Neural progenitor cell (in vitro differentiated cells): ENCODE measurements around the gene SPOP. TPM values are rescaled to one million over a fixed set of nuclear protein-coding genes. Genes with fewer than 3 reads are reported as not detected.
"Not testable (repeated sequence)": the region's sequence is repeated elsewhere in the genome, so short reads cannot be mapped to it uniquely, and the experiment has no call there.

ENCODE experiments used
- DNase-seq: peaks from one replicate; pipeline ENCODE4 v3.0.0-alpha.2; 2016; ENCODE audit warnings: low spot score
- H2AFZ ChIP-seq: fragments of 200-600 bp; sonication (generic); replicated peaks from 2 replicates; pipeline ENCODE4 v1.6.1; 2016; ENCODE audit warnings: antibody characterized with exemption
- H3F3A ChIP-seq: fragments of 200-600 bp; sonication (generic); 2 replicates; pipeline ENCODE4 v1.6.1; 2016; ENCODE audit warnings: antibody characterized with exemption, low read depth
- H3K27ac ChIP-seq: fragments of 200-600 bp; sonication (generic); 2 replicates; pipeline ENCODE4 v1.5.1; 2016; ENCODE audit warnings: mild to moderate bottlenecking
- H3K27me3 ChIP-seq: fragments of 200-600 bp; sonication (generic); 2 replicates; pipeline ENCODE4 v1.6.1; 2016; ENCODE audit warnings: mild to moderate bottlenecking, moderate library complexity
- H3K36me3 ChIP-seq: fragments of 200-600 bp; sonication (generic); 2 replicates; pipeline ENCODE4 v1.5.1; 2016
- H3K4me1 ChIP-seq: fragments of 200-600 bp; sonication (generic); 2 replicates; pipeline ENCODE4 v1.6.1; 2016; ENCODE audit warnings: mixed run types
- H3K4me2 ChIP-seq: fragments of 200-600 bp; sonication (generic); 2 replicates; pipeline ENCODE4 v1.6.1; 2016
- H3K4me3 ChIP-seq: fragments of 200-600 bp; sonication (generic); 2 replicates; pipeline ENCODE4 v1.5.1; 2016
- H3K79me2 ChIP-seq: fragments of 200-600 bp; sonication (generic); 2 replicates; pipeline ENCODE4 v1.6.1; 2016; ENCODE audit warnings: low read depth
- H3K9ac ChIP-seq: fragments of 200-600 bp; sonication (generic); 2 replicates; pipeline ENCODE4 v1.6.1; 2016
- H3K9me3 ChIP-seq: fragments of 200-600 bp; sonication (generic); 2 replicates; pipeline ENCODE4 v1.5.1; 2016; ENCODE audit warnings: low read depth
- H4K20me1 ChIP-seq: fragments of 200-600 bp; sonication (generic); 2 replicates; pipeline ENCODE4 v1.6.1; 2016; ENCODE audit warnings: low read depth
- H3K27ac Mint-ChIP-seq: 3 replicates; pipeline ENCODE4 v1.8.0; 2021; ENCODE audit warnings: mixed read lengths
- H3K27me3 Mint-ChIP-seq: 2 replicates; pipeline ENCODE4 v1.8.0; 2022; ENCODE audit warnings: low read depth, mild to moderate bottlenecking, inconsistent platforms, moderate library complexity, mixed read lengths; ENCODE audit not compliant: insufficient read depth
- H3K36me3 Mint-ChIP-seq: 3 replicates; pipeline ENCODE4 v1.8.0; 2021; ENCODE audit warnings: mixed read lengths
- H3K4me1 Mint-ChIP-seq: 3 replicates; pipeline ENCODE4 v1.8.0; 2021; ENCODE audit warnings: mixed read lengths
- H3K4me3 Mint-ChIP-seq: 3 replicates; pipeline ENCODE4 v1.8.0; 2021; ENCODE audit warnings: mild to moderate bottlenecking, moderate library complexity, mixed read lengths
- H3K9me3 Mint-ChIP-seq: 3 replicates; pipeline ENCODE4 v1.8.0; 2020; ENCODE audit warnings: mixed read lengths
- CTCF ChIP-seq: fragments of 200-600 bp; sonication (generic); IDR thresholded peaks from 2 replicates; pipeline ENCODE4 v1.5.1; 2017; ENCODE audit warnings: antibody characterized with exemption, mild to moderate bottlenecking
- EZH2 ChIP-seq: fragments of 200-600 bp; sonication (generic); IDR thresholded peaks from 2 replicates; pipeline ENCODE4 v1.6.1; 2017; ENCODE audit warnings: antibody characterized with exemption, mild to moderate bottlenecking, moderate library complexity
- EZH2phosphoT487 ChIP-seq: fragments of 200-600 bp; sonication (generic); IDR thresholded peaks from 2 replicates; pipeline ENCODE4 v1.6.1; 2017; ENCODE audit warnings: antibody characterized with exemption
- total RNA-seq: library from RNA; depleted of rRNA; stranded (reverse); fragments of >200 nt; gene quantifications from 2 replicates; pipeline ENCODE4 v1.2.3, GENCODE V29; 2015; ENCODE audit warnings: low replicate concordance

Gene SPOP
- total RNA-seq, 1 donor from 2014 or later, result 40.3 TPM

DNA sequence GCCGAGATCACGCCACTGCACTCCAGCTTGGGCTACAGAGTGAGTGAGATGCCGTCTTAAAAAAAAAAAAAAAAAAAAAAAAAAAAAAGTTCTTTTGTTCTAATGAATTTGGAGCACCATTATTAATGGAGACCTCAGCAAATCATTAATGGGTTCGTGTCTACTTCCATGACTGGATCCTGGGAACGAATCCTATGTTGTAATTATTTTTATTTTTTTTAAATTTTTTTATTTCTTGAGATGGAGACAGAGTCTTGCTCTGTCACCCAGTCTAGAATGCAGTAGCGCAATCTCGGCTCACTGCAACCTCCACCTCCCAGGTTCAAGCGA is 30.7 kb downstream of the SPOP start:
- no peak for DNase-seq
- H3K9me3 ChIP-seq, result no peaks in the 10 kb centered on the region
- no peaks in the 10 kb centered on the region for H3K4me1 ChIP-seq
- H3K9ac ChIP-seq, result no peak overlapping the region
- Mint-ChIP-seq H3K9me3 (peaks cover 2% of the 10 kb centered on the region), H3K36me3 (peaks cover 5% of the 10 kb centered on the region), H3K27ac (no peak overlapping the region), H3K4me1 (peaks cover 8% of the 10 kb centered on the region), H3K4me3 (no peak overlapping the region), H3K27me3 (peaks cover 4% of the 10 kb centered on the region)
- peaks cover 11% of the 10 kb centered on the region for H3F3A ChIP-seq
- no peak overlapping the region for H3K27ac ChIP-seq
- no peak overlapping the region for H3K4me2 ChIP-seq
- no peak overlapping the region for H2AFZ ChIP-seq
- H3K27me3 ChIP-seq, result no peaks in the 10 kb centered on the region
- H3K36me3 ChIP-seq, result no peaks in the 10 kb centered on the region
- H4K20me1 ChIP-seq, result peaks cover 13% of the 10 kb centered on the region
- peaks cover 89% of the 10 kb centered on the region for H3K79me2 ChIP-seq
- no peak for TF ChIP-seq EZH2phosphoT487
- no peak for TF ChIP-seq CTCF
- no peak for TF ChIP-seq EZH2
- no peak overlapping the region for H3K4me3 ChIP-seq

DNA sequence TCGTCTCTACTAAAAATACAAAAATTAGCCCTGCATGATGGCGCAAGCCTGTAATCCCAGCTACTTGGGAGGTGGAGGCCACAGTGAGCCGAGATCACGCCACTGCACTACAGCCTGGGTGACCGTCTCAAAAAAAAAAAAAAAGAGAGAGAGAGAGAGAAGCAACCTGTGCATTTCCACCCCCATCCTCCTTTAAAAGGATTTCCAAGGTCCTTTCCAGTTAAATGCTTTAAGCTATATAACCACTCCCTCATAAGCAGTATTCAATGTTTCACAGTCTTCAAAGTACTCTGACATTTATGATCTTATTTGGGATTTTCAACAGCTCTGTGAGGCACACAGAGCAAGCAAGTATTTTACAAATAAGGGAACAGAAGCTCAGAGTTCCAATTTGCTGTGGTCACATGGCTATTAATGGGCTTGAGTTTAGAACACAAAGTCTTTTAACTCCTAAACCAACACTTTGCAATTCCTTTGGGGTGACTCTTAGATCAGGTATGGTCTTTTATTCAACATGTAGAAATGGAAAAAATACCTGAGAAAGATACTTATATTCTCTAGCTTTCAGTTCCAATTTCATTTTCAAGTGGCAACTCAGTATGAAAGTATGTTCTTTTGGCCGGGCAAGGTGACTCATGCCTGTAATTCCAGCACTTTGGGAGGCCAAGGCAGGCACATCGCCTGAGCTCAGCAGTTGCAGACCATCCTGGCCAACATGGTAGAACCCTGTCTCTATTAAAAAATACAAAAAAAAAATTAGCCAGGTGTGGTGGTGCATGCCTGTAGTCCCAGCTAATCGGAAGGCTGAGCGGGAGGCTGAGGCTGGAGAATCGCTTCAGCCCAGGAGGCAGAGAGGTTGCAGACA is 31.3 kb downstream of the SPOP start:
- H3K9me3 ChIP-seq, result no peaks in the 10 kb centered on the region
- Mint-ChIP-seq H3K27me3 (peaks cover 4% of the 10 kb centered on the region), H3K4me3 (no peak overlapping the region), H3K27ac (no peak overlapping the region), H3K4me1 (peaks cover 5% of the 10 kb centered on the region), H3K9me3 (peaks cover 2% of the 10 kb centered on the region), H3K36me3 (peaks cover 3% of the 10 kb centered on the region)
- H3K9ac ChIP-seq, result no peak overlapping the region
- no peak for DNase-seq
- no peak overlapping the region for H2AFZ ChIP-seq
- no peak for TF ChIP-seq EZH2
- TF ChIP-seq EZH2phosphoT487, result no peak
- no peak for TF ChIP-seq CTCF
- no peaks in the 10 kb centered on the region for H3K4me1 ChIP-seq
- peaks cover 13% of the 10 kb centered on the region for H4K20me1 ChIP-seq
- H3K79me2 ChIP-seq, result peaks cover 89% of the 10 kb centered on the region
- H3K4me2 ChIP-seq, result no peak overlapping the region
- no peaks in the 10 kb centered on the region for H3K27me3 ChIP-seq
- H3F3A ChIP-seq, result peaks cover 11% of the 10 kb centered on the region
- no peak overlapping the region for H3K4me3 ChIP-seq
- no peak overlapping the region for H3K27ac ChIP-seq
- H3K36me3 ChIP-seq, result no peaks in the 10 kb centered on the region

DNA sequence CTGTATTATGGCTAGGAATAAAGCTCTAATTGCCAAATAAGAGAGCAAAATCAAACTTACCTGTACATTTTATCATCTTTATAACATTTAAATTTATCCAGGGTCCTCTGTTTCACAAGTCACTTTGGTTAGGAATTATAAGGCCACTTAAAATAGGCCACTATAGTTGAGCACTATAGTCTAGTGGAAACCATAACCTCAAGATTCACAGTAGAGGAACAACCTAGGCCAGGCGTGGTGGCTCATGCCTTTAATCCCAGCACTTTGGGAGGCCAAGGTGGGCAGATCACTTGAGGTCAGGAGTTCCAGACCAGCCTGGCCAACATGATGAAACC is 31.9 kb downstream of the SPOP start:
- not testable (repeated sequence) for H3K9me3 ChIP-seq, H3K4me3 ChIP-seq, H3K36me3 Mint-ChIP-seq, H3K4me1 Mint-ChIP-seq, H3K4me3 Mint-ChIP-seq, H2AFZ ChIP-seq, H3K27ac ChIP-seq, H3K9ac ChIP-seq, H3K4me2 ChIP-seq, H3K27me3 Mint-ChIP-seq, H3K4me1 ChIP-seq, H3K36me3 ChIP-seq, H3K27ac Mint-ChIP-seq, DNase-seq, H3K9me3 Mint-ChIP-seq, H3K27me3 ChIP-seq
- Histone ChIP-seq H3F3A (peaks cover 11% of the 10 kb centered on the region), H4K20me1 (peaks cover 13% of the 10 kb centered on the region), H3K79me2 (peaks cover 87% of the 10 kb centered on the region)

- Mint-ChIP-seq H3K36me3 (peaks cover 3% of the 10 kb centered on the region), H3K27ac (no peak overlapping the region), H3K9me3 (no peaks in the 10 kb centered on the region), H3K4me1 (peaks cover 5% of the 10 kb centered on the region), H3K4me3 (no peak overlapping the region), H3K27me3 (peaks cover 4% of the 10 kb centered on the region)
- Histone ChIP-seq H2AFZ (no peak overlapping the region), H3F3A (peaks cover 11% of the 10 kb centered on the region), H3K9me3 (no peaks in the 10 kb centered on the region), H3K27me3 (no peaks in the 10 kb centered on the region), H3K79me2 (peaks cover 86% of the 10 kb centered on the region), H3K4me2 (no peak overlapping the region), H3K36me3 (no peaks in the 10 kb centered on the region), H3K4me3 (no peak overlapping the region), H4K20me1 (peaks cover 13% of the 10 kb centered on the region), H3K4me1 (no peaks in the 10 kb centered on the region), H3K9ac (no peak overlapping the region), H3K27ac (no peak overlapping the region)
- TF ChIP-seq EZH2phosphoT487, result no peak
- TF ChIP-seq EZH2, result no peak
- TF ChIP-seq CTCF, result no peak
- DNase-seq, result no peak
Measured at GRCh38 chr17:49645654-49646053, 32.2 kb downstream of the SPOP start.
